NCI-H446 (cell line): Measurements from ENCODE around the gene KCNG2.

ENCODE experiments used
- DNase-seq, 2 experiments: peaks; one replicate each; lab custom pipeline; 2025; lab: John Stamatoyannopoulos, UW

The KCNG2 gene

DNA sequence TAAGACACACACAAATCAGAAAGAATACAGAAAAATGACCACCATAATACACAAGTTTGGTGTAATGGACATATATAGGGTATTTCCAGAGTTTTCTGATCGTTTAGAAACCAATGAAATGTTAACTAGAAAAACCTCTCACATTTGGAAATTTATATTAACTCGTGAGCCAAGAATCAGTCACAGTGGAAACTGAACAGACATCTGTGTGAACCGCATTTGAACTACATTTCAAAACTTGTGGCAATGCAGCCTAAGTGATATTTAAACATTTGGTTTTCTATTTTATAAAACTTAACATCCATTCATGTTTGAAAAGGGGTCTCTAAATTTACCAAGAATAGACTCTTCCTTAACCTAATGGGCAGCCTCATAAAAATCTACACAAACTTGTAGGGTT is 29.0 kb upstream of the KCNG2 start:
- DNase-seq, result no peak

DNA sequence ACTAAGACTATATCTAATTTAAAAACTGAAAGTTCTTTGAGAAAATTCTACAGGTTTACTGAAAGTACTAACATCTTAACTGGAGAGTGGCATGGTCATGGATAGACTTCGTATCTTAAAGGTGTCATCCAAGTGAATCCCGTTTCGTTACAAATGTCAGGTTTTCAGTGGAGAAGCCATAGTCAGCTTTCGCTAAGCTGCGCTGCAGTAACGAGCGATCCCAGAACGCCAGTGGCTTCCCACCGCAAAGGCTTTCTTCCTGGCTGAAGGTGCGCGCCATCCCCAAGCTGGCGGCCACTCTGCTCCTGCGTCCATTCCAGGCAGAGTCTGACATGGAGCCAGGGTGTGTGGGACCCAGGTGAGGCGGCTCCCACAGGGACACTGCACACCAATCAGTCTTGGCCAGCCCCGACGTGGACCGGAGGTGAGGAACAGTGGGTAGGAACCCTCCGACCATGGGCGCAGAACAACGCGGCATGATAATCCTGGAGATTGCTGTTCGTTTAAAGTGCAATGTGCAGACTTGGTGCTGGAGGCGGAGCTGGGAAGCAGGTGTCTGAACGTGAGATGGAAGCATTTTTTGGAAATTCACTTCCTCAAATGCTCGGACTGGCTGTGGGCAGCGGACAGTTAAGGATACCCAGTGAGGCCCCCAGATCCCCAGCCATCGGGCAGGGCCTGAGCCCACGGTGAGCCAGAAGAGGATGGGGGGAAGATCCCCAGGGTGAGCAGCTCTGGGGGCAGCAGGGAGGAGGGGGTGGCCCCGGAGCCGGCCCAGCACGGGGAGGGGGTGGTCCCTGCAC is 27.8 kb upstream of the KCNG2 start:
- DNase-seq, result no peak

DNA sequence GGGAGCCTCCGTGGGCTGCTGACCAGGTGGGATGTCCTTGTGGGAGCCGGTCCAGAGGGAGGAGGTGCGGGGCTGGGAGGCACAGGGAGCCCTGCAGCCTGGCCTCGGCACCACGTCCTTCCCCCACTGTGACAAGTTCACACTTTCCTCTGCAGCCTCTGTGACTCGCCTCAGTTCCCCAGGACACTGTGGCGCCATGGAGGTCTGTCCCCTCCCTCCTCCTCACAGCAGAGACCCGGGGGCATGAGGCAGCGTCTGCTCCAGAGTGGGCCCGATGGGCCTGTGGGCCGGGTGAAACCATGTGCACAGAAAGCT is 27.3 kb upstream of the KCNG2 start:
- no peak for DNase-seq

DNA sequence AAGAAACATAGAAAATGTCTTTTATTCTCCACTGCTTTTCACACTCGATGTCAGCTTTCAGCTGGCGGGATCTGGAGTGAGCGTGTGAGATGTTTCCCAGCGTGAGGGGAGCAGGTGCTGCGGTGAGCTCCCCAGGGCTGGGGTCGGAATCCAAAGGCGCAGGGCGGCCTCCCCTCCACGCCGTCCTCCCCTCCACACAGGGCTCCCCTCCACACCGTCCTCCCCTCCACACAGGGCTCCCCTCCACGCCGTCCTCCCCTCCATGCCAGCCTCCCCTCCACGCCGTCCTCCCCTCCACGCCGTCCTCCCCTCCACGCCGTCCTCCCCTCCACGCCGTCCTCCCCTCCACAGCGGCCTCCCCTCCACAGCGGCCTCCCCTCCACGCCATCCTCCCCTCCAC is 26.9 kb upstream of the KCNG2 start:
- no peak for DNase-seq

DNA sequence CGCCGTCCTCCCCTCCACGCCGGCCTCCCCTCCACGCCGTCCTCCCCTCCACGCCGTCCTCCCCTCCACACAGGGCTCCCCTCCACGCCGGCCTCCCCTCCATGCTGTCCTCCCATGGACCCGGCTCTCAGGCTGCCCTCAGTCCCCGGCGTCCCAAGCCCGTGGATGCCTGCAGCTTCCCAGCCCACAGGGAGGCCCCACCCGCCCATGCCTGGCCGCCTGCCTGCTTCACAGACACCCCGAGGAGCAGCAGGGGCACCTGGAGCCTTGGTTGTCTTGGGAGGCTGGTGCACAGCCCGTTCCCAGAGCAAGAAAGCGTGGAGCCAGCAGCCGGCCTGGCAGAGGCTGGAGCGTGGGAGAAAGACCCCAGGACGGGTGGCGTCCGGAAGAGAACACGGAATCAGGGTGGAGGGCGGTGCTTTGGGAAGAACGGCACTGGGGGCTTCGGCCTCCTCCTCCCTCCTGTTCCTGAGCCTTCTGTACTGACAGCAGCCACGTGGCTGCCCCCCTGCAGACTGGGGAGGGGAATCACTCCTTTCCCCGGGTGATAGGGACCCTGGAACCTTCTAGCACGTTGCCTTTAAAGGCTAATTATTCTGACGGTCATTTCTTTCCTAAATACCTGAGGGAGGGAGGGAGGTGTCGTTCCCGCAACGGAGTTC is 26.2 kb upstream of the KCNG2 start:
- DNase-seq, result no peak

DNA sequence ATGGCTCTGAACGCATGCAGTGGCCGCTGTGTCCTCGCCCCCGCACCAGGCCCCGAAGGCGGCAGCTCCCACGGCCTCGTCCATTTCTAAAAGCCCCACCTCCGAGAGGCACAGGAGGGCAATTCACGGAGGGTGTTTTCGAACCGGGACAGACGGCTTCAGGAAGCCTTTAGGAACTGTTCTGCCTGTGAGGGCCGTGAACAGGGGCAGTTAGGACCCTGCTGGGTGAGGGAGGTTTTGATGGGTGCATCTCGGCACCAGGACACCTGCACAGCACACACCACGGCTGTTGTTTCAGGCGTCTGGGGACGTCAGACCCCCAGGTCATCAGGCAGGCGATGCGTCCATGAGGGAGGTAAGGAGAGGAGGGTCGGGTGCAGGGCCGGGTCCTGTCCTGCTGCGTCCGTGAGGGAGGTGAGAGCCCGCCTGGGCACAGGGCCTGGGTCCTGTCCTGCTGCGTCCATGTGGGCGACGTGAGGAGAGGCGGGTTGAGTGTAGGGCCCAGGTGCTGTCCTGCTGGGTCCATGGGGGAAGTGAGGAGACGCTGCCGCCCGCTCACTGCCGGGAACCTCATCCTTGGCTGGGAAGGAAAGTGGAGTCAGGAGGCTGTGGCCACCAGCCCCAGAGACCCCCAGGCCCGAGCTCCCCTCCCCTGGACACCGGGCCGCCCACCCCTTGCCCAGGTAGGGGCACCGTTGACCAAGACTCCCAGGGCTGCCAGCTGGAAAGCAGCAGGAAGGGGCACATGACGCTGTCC is 25.5 kb upstream of the KCNG2 start:
- DNase-seq, result no peak

DNA sequence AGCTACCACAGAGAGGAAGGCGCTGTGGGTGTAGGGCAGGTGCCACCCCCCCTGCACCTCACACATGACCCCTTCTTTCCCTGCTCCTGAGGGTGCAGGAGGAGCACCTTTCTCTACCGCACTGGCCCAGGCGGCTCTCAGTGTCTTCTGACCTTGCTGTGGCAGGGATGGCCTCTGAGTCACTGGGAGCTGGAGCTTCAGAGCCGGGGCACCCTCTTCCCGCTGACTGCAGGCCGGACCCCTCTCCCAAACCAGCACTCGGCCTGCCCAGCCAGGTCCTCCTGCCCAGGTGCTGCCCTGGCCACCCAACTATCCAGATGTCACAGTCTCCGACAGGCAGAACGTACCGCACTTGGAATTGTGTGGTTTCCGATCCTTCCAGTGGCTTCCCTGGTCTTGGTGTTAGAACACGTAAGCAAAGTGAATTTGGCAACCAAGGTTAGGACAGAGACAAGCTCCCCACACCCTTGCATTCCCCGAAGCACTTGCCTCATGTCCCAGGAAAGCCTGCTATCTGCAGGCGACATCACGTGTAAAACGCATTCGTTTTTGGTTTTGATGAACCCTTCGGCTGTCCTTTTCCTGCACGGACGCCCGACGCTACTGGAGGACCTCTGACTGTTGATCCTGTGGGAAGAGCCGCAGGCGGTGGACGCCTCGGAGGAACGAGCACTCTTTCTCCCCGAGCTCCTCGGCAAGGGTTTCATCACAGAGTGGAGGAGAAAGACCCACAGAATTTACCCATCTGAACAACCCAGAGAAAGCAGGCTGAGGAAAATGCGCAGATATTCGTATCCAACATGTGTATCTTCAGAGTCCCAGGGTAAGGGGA is 24.7 kb upstream of the KCNG2 start:
- DNase-seq, result no peak

DNA sequence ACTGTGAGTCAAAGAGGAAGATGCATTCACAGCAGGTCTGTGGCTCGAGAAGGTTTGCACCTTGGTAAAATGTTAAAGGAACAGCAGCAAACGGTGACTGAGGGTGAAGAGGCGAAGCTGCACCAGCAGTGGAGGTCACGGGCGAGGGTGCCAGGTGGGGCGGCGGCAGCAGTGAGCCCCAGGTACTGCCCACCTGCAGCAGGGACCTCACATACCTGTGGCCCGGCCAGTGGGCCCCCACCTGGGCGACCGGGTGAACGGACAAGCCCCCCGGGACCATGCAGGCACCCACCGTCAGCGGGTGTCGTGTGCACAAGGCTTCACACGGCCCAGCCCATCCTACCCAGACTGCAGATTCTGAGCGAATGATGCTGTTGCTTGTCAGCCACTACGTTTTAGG is 23.6 kb upstream of the KCNG2 start:
- DNase-seq, result no peak

DNA sequence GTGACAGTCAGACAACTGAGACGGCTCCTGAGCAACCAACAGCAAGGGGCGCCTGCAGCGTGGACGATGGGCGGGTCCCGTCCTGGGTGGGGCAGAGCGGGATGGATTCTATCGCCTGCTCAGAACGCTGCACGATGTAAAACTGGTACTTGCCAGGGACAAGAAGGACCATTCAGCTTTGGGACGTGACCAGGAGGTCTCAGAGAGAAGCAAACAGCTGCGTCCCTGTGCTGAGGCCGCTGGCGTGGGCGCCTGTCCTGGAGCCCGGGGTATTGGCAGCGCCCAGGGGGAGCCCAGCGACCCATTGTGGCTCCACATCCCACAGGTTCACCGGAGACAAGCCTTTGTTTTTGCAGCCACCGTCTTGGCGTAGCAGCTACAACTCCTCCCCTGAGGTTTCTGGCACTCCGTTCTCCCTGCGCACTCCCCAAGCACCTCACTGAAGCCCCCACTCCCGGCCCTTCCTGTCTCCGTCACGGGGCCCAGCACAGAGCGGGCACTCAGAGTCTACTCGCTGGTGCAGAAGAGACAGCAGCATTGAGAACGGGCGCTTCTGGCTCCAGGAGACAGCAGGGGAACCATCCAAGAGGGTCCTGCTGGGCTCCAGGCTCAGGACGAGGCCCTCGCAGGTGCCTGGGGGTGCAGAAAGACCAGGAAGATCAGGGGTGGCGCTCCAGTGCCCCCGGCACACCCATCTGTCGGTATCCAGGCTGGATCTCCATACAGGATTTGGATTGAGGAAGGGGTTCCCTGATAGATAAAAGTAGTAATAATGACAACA is 22.1 kb upstream of the KCNG2 start:
- no peak for DNase-seq

DNA sequence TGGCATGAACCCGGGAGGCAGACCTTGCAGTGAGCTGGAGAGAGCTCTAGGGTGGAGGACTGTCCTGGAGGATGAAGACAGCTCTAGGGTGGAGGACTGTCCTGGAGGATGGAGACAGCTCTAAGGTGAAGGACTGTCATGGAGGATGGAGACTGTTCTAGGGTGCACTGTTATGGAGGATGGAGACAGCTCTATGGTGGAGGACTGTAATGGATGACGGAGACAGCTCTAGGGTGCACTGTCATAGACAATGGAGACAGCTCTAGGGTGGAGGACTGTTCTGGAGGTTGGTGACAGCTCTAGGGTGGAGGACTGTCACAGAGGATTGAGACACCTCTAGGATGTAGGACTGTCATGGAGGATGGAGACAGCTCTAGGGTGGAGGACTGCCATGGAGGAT is 21.1 kb upstream of the KCNG2 start:
- no peak for DNase-seq

DNA sequence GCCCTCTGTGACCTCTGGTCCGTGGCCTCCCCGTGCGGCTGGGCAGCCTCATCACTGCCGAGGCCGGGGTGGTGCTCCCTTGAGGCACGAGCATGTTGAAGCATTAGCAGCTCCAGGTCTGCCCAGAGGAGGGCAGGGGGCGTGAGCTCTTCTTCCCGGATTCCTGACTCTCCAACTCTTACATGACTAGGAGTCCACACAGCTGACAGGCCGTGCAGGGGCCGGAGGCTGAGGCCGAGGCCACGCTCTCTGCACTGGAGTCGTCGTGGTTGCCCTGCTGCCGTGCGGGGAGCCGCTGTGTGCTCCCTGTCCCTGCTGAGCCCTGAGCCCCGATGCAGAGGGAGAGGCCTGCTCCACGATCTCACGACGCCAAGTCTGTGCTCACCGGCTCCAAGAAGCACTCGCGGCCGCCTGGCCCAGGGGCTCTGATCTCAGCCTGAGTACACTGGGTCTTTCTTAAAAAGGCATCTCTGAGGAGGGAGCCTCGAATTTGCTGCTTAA is 19.4 kb upstream of the KCNG2 start:
- DNase-seq, result no peak

DNA sequence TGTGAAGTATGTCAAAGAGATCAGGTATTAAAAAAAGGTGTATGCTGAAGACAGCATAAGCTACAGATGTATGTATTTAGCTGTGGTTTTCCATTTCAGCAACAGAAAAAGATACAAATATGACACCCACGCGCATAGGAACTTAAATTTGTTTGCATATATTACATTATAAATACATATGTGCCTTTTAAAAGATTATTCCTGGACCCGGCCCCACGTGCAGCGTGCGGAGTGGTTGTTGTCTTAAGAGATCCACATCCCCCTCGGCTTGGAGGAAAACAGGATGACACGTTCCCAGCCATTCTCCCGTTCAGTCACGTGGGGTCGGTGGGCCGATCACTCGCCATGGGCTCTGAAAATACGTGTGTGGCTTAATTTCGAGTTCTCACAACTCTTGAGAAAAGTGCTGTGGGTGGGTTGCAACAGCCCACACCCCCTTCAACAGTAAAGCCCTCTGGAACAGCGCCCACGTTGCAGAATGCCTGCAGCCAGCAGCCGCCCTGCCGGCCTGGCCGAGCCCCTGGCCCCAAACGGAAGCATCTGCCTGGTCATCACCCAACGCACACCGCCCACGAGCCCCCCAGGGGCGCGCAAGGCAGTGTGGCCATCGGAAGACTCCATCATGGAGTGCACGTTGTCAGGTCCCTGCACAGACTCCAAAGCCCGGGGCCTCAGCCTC is 18.6 kb upstream of the KCNG2 start:
- DNase-seq, result no peak

DNA sequence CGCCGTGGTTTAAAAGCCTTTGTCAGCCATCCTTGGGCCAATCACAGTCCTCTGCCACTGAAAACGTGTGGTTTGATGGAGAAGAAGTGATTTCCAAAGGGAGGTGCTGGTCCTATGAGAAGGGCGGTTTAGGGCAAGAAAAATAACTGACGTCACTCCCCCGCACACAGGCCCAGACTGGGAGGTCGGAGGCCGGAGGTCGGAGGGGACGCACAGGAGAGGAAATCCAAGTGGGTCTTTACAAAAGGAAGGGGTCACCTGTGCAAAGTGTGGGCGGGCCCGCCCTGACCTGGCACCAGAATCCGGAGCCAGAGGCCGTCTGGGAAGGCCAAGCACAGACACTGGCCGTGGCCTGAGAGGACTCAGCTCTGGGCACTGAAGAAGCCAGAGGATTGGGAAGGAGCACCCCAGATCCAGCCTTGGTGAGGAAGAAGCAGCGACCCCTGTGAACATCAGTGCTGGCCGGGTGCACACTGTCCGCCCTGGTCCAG is 18.0 kb upstream of the KCNG2 start:
- no peak for DNase-seq

DNA sequence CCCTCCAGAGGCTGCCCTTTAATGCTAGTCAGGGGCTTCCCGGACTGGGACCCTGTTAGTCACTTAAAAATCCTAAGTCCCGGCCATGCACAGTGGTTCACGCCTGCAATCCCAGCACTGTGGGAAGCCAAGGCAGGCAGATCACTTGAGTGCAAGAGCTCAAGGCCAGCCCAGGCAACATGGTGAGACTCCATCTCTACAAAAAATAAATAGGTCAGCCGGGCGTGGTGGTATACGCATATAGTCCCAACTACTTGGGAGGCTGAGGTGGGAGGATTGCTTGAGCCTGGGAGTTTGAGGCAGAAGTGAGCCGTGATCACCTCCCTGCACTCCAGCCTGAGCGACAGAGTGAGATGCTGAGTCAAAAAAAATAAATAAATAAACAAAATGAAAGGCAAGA is 17.2 kb upstream of the KCNG2 start:
- DNase-seq, result no peak

DNA sequence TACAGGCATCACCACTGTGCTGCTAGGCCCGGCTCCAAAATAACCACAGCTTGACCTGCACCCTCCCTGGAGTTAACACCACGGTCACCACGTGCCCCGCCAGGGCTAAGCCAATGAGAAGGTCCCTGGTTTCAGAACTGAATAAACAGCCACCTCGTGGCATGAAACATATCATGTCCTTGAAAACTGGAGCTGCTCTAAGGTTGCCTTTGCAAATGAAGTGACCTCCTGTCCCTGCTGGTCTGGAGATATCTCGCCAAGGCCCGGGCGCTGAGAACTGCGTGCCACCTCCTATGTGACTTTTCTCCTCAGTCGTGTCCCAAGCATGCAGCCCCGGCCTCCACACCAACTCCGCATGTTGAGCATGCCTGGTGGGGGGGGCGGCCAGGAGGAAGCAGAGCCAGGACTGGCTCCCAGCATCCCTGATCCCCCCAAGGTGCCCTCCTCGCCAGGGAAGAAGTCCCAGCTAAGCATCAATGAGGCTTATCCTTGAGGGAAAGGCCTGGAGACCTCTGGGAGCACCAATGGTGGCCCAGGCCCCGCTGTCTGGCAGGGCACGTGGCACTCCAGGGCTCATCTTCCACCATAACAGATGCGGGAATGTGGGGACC is 16.3 kb upstream of the KCNG2 start:
- no peak for DNase-seq

DNA sequence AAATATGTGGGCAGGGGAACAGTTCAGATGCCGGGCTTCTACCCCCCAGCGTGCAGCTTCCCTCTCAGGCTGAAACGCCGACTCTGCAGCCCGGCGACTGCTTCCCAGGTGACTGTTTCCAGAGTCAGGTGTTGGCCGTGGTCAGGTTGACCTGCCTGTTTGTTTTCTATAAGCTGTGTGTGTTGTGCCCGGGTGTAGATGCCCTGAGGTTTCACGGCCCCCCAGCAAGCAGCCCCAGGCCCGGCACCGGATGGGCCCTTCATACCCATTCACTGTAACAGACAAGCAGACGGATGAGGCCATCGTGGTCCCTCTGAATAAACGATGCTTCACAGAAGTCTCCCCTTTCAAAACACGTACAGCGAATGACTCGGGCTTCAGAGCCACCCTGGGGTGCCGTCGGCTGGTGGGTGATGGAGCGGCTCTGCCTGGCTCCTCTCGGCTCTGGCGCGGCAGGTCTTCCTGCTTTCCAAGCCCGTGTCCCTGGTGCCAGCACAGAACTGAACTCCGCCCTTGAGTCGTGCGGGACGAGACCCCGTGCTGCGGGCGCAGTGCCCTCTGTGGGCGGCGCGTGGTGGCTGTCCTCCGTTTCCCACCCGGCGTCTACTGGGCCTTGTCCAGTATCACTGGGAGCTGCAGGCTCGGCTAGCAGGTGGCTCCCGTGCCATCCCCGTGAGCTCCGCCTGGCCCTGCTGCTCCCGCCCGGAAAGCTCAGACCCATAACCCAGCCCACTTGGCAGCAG is 15.0 kb upstream of the KCNG2 start:
- no peak for DNase-seq

DNA sequence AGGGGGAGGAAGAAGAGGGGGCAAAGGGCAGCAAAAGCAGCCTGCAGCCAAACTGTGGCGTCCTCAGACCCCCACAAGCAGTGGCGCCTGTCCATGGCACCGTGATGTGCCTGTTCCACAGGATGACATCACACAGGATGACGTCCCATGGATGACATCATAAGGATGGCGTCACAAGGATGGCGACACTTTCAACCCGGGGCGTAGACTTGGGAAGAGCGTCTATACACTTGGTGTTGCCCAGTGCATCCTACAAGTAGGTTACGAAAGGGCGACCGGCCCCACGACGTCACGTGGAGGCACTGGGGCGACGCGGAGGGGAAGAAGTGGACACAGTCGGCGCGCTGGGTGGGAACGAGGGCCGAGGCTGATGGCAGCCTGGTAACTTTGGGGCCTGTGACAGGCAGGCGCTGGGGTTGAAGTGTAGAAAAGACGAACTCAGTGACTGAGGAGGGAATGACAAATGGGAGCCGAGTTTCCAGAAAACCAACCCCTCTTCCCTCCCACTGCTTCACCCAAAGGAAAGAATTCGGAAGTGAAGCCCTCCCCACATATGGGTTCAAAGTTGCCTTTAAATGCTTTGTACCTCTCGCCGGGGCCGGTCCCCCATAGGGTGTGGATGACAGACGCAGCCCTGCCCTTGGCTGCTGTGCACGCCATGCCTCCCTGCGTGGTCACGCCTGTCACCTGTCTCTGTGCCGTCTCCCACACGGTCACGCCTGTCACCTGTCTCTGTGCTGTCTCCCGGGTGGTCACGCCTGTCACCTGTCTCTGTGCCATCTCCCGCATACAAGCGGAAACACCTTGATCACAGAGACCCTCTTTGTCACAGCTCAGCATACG is 13.4 kb upstream of the KCNG2 start:
- DNase-seq, result no peak

DNA sequence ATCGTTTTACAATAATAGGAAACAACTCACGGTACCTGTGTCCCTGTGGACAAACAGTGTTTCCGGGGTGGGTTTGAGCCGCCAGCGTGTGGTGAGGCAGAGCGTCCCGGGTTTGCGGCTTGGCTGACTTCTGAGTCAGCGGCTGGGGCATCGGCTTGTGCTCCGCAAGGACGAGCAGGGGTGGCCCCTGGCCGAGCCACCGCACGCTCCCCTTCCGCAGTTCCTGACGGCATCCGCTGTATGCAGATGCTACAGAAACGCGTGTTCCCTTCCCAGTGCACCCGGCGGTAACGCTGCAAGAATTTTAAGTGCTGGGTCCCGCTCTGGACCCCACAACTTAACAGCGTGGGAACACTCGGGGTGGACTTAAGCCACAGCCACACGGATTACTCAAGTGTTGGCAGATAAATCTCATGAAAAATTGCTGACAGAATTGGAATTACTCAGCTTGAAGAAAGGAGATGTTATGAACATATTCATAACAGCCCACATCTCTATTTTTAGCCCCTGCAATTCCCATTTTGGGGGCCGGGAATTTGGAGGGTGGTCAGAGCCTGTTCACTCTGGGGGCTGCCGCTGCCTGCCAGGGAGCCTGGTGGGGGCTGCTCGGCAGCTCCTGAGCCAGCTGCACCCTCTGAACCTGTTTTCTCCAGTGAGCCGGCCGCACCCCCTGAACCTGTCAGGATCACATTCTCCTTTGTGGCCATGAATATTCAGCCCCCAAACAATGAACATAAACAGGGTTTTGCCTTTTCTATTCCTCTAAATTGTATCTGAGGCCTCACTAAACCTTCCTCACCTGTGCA is 12.6 kb upstream of the KCNG2 start:
- no peak for DNase-seq
